HepG2 (cell line): ENCODE measurements around the gene THADA. TPM values are rescaled to one million over a fixed set of nuclear protein-coding genes. Genes with fewer than 3 reads are reported as not detected.
A peak's percentile ranks its signal among the peaks of the same experiment; 100 is the strongest.

Experiments used
- ATAC-seq: fragments of 200-7000 bp; cut with Tn5 transposase; 3 replicates; pipeline ENCODE4 v1.9.1; 2020; ENCODE audit warnings: mild to moderate bottlenecking, moderate library complexity
- BruUV-seq: library from RNA; stranded (reverse); fragments of 400-500 nt; replicated peaks from 2 replicates; lab custom pipeline; 2021; lab: Mats Ljungman, UMichigan
- CTCF ChIA-PET: fragments of 300-600 bp; formaldehyde crosslinking; extraction: SDS; loops from one replicate; lab custom pipeline; 2021; ENCODE audit warnings: low total read pairs, inconsistent platforms, low intra/inter-chr PET ratio; lab: Yijun Ruan, JAX
- POLR2A ChIA-PET: fragments of 350-600 bp; sonication (Branson Sonifier 250); formaldehyde crosslinking; loops from one replicate; lab custom pipeline; 2020; ENCODE audit warnings: antibody characterized with exemption, inconsistent platforms; lab: Yijun Ruan, JAX
- DNase-seq: peaks from one replicate; pipeline ENCODE4 v3.0.0-alpha.2; 2015; ENCODE audit warnings: low spot score
- FAIRE-seq: peaks from 3 replicates; lab custom pipeline; 2011; peaks lifted over from hg19 to GRCh38; lab: Jason Lieb, UNC
- H2AFZ ChIP-seq: one replicate; pipeline ENCODE4 v1.6.1; 2011; ENCODE audit warnings: low read length, inconsistent platforms
- H3K27ac ChIP-seq: fragments of 300-600 bp; 3 replicates; pipeline ENCODE4 v1.8.0; 2011; ENCODE audit warnings: mixed run types, mild to moderate bottlenecking, mixed read lengths, low read length, inconsistent platforms; ENCODE audit not compliant: insufficient read depth; ENCODE audit errors: extremely low read length
- H3K27me3 ChIP-seq, 2 experiments: fragments of 200-600 bp in 1 of 2; 2 replicates in 1 of 2; 3 replicates in 1 of 2; pipeline versions ENCODE4 v1.6.0 to v1.8.0; 2011; ENCODE audit warnings: low read length in 2 of 2, mild to moderate bottlenecking in 2 of 2, moderate library complexity in 2 of 2, inconsistent platforms in 1 of 2; ENCODE audit not compliant: insufficient read depth in 2 of 2, control insufficient read depth in 1 of 2
- H3K36me3 ChIP-seq, 2 experiments: fragments of 200-600 bp in 1 of 2; replicated peaks in 1 of 2; 2 replicates in 1 of 2; 3 replicates in 1 of 2; pipeline versions ENCODE4 v1.5.1 to v1.8.0; 2011; ENCODE audit warnings: low read length in 2 of 2, inconsistent platforms in 1 of 2; ENCODE audit not compliant: insufficient read depth in 2 of 2, control insufficient read depth in 1 of 2
- H3K4me1 ChIP-seq: 2 replicates; pipeline ENCODE4 v1.5.1; 2012; ENCODE audit warnings: low read length, inconsistent platforms; ENCODE audit not compliant: insufficient read depth
- H3K4me2 ChIP-seq: 2 replicates; pipeline ENCODE4 v1.6.0; 2011; ENCODE audit warnings: low read depth, low read length, inconsistent platforms
- H3K4me3 ChIP-seq, 3 experiments: fragments of 200-600 bp in 1 of 3; sonication (generic), shearing (Covaris generic) in 1 of 3; replicated peaks in 1 of 3; 2 replicates each; pipeline ENCODE4 v1.5.1; 2011 to 2016; ENCODE audit warnings: low read length in 3 of 3, inconsistent platforms in 2 of 3, low read depth in 2 of 3, mild to moderate bottlenecking in 2 of 3, control low read depth in 1 of 3, mixed read lengths in 1 of 3; ENCODE audit not compliant: insufficient read depth in 1 of 3
- H3K79me2 ChIP-seq: one replicate; pipeline ENCODE4 v1.6.1; 2011; ENCODE audit warnings: low read length, inconsistent platforms; ENCODE audit not compliant: insufficient read depth
- H3K9ac ChIP-seq: 2 replicates; pipeline ENCODE4 v1.6.0; 2011; ENCODE audit warnings: mild to moderate bottlenecking, low read depth, low read length, inconsistent platforms; ENCODE audit not compliant: insufficient read depth
- H3K9me3 ChIP-seq: 2 replicates; pipeline ENCODE4 v1.5.1; 2012; ENCODE audit warnings: mild to moderate bottlenecking, low read length
- H4K20me1 ChIP-seq: 2 replicates; pipeline ENCODE4 v1.6.0; 2011; ENCODE audit warnings: inconsistent platforms, mild to moderate bottlenecking, low read length, moderate library complexity; ENCODE audit not compliant: insufficient read depth
- CC2D1A ChIP-seq: sonication (generic); formaldehyde crosslinking; IDR thresholded peaks from 2 replicates; pipeline ENCODE4 v1.8.1; 2023; ENCODE audit warnings: mild to moderate bottlenecking, missing genetic modification reagents
- CREM ChIP-seq, 2 experiments: sonication (generic) in 1 of 2; formaldehyde crosslinking in 1 of 2; IDR thresholded peaks; 2 replicates each; pipeline versions ENCODE4 v1.4.0 to v1.6.1; 2016 to 2020; ENCODE audit warnings: antibody characterized with exemption in 1 of 2, mild to moderate bottlenecking in 1 of 2, missing genetic modification reagents in 1 of 2
- ESRRA ChIP-seq: sonication (generic); formaldehyde crosslinking; IDR thresholded peaks from 2 replicates; pipeline ENCODE4 v1.5.1; 2020; ENCODE audit warnings: mild to moderate bottlenecking, low read depth, missing genetic modification reagents
- FOXP1 ChIP-seq, 2 experiments: fragments of 450-650 bp in 1 of 2; IDR thresholded peaks; 2 replicates each; pipeline ENCODE4 v1.6.1; 2017 to 2018; ENCODE audit warnings: antibody characterized with exemption in 1 of 2
- HDAC1 ChIP-seq: sonication (generic); formaldehyde crosslinking; IDR thresholded peaks from 2 replicates; pipeline ENCODE4 v1.5.1; 2020; ENCODE audit warnings: mild to moderate bottlenecking, missing genetic modification reagents
- LBX2 ChIP-seq: sonication (generic); formaldehyde crosslinking; IDR thresholded peaks from 2 replicates; pipeline ENCODE4 v1.5.0; 2020; ENCODE audit warnings: missing genetic modification reagents, mild to moderate bottlenecking, borderline replicate concordance
- NFIC ChIP-seq: IDR thresholded peaks from 2 replicates; pipeline ENCODE4 v1.6.1; 2012; ENCODE audit warnings: mild to moderate bottlenecking, low read length, inconsistent platforms
- NR2F6 ChIP-seq, 2 experiments: IDR thresholded peaks; 2 replicates each; pipeline ENCODE4 v1.6.1; 2016; ENCODE audit warnings: antibody characterized with exemption in 1 of 2, mild to moderate bottlenecking in 1 of 2
- PRDM15 ChIP-seq: sonication (generic); formaldehyde crosslinking; IDR thresholded peaks from 2 replicates; pipeline ENCODE4 v1.4.0; 2020; ENCODE audit warnings: missing genetic modification reagents
- SOX6 ChIP-seq, 2 experiments: fragments of 450-650 bp in 1 of 2; sonication (generic) in 1 of 2; formaldehyde crosslinking in 1 of 2; IDR thresholded peaks; 2 replicates each; pipeline versions ENCODE4 v1.4.0 to v1.6.1; 2017 to 2020; ENCODE audit warnings: antibody characterized with exemption in 1 of 2, mild to moderate bottlenecking in 1 of 2, missing genetic modification reagents in 1 of 2
- ZNF180 ChIP-seq: sonication (generic); formaldehyde crosslinking; IDR thresholded peaks from 2 replicates; pipeline ENCODE4 v1.4.0; 2020; ENCODE audit warnings: low read depth, missing genetic modification reagents, borderline replicate concordance
- ZNF205 ChIP-seq: IDR thresholded peaks from 2 replicates; pipeline ENCODE4 v1.6.1; 2018; ENCODE audit warnings: missing biosample characterization, missing genetic modification reagents
- ZNF232 ChIP-seq: sonication (generic); formaldehyde crosslinking; IDR thresholded peaks from 2 replicates; pipeline ENCODE4 v1.4.0; 2020; ENCODE audit warnings: missing genetic modification reagents, borderline replicate concordance
- ZNF674 ChIP-seq: sonication (generic); formaldehyde crosslinking; IDR thresholded peaks from 2 replicates; pipeline ENCODE4 v1.5.0; 2020; ENCODE audit warnings: low read depth, mild to moderate bottlenecking, missing genetic modification reagents
- ZNF713 ChIP-seq: sonication (generic); formaldehyde crosslinking; IDR thresholded peaks from 2 replicates; pipeline ENCODE4 v1.4.0; 2020; ENCODE audit warnings: mild to moderate bottlenecking, missing genetic modification reagents
- ZNF784 ChIP-seq: sonication (generic); formaldehyde crosslinking; IDR thresholded peaks from 2 replicates; pipeline ENCODE4 v1.5.1; 2020; ENCODE audit warnings: missing genetic modification reagents, mild to moderate bottlenecking, borderline replicate concordance
- WGBS: methylation state at CpG from one replicate; pipeline ENCODE4 v1.1.6; 2017; ENCODE audit warnings: low lambda C conversion rate; 5-methylcytosine and 5-hydroxymethylcytosine counted together
- in situ Hi-C: cut with HindIII; loops from 2 replicates; pipeline ENCODE4 v1.10.0; 2017; ENCODE audit warnings: low pct_unique_long_range_greater_than_20kb; ENCODE audit not compliant: extremely low pct_ligation_motif_present
- intact Hi-C: fragments of 100-400 bp; cut with micrococcal nuclease; formaldehyde crosslinking; loops from one replicate; pipeline ENCODE4 v1.10.0; 2022; ENCODE audit not compliant: unreplicated experiment
- polyA plus RNA-seq, 8 experiments: library from polyadenylated mRNA; depleted of rRNA in 3 of 8; stranded (reverse) in 7 of 8; unstranded in 1 of 8; fragments of >200 nt; fragmentation: Illumina TruSeq in 4 of 8; extraction: Trizol in 4 of 8; gene quantifications; 2 replicates each; pipeline versions ENCODE4 v1.2.1 to v1.2.3, GENCODE V29; 2011 to 2016; ENCODE audit warnings: low read depth in 4 of 8, missing spikeins in 1 of 8, mixed read lengths in 1 of 8; ENCODE audit not compliant: insufficient read depth in 1 of 8
- total RNA-seq, 5 experiments: library from RNA; depleted of rRNA; stranded (reverse); fragments of >200 nt; fragmentation: Illumina TruSeq; extraction: Trizol; gene quantifications; 2 replicates each; pipeline ENCODE4 v1.2.3, GENCODE V29; 2016; ENCODE audit warnings: low read depth in 1 of 5
- TF ChIP-seq, protein P1 (sequence below): sonication (generic); formaldehyde crosslinking; IDR thresholded peaks from 2 replicates; pipeline ENCODE4 v1.4.0; 2020; ENCODE audit warnings: mild to moderate bottlenecking, missing genetic modification reagents

The THADA gene
- total and polyA plus RNA-seq, 2 of the 13 experiments (the other 11 are each of a cell fraction or from before 2014, with no cell fraction given): 12.7 to 21.7 TPM

DNA sequence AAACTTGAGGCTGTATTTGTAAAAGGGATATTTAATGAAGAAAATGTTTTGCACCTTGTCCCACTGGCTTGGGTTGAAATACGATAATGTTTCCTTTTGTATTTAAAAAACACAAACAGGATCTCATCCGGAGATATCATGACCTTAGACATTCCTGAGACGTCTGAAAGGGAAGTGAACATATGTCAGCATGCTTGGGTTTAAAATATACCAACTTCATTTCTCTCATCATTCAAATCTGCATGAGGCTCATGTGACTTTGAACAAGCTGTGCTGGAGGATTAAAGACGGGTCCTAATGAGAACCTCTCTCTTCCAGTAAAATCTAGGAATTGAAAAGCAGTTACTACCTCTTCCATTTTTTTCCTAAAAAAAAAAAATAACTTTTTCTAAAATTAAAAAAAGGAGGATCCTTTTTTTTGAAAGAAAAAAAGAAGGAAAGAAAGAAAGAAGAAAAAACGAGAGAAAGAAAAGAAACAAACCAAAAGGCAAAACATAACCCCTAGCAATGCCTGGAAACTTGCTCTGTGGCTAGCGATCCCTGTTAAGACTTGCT is 262.7 kb downstream of the THADA start:
- WGBS: 67% methylated on average over 6 of the region's 6 CpGs
- Histone ChIP-seq H3K4me3 (no peak overlapping the region), H3K36me3 (no peaks in the 10 kb centered on the region; a peak in 1 of 5 replicates), H4K20me1 (no peaks in the 10 kb centered on the region), H3K4me1 (peaks cover 25% of the 10 kb centered on the region), H3K79me2 (no peaks in the 10 kb centered on the region), H3K9me3 (no peaks in the 10 kb centered on the region), H2AFZ (no peak overlapping the region), H3K27ac (peak overlapping the region; percentile 28), H3K4me2 (0 out of 2 replicates have a peak overlapping the region, but pooled peaks have one; percentile 2), H3K9ac (no peak overlapping the region), H3K27me3 (no peaks in the 10 kb centered on the region)
- peak; percentile 61 for FAIRE-seq
- no TSS peak for BruUV-seq
- CTCF ChIA-PET: no interaction called here
- ATAC-seq: no peak
- DNase-seq: no peak
- in situ Hi-C loops (no loop called here), intact Hi-C loops (no loop called here)
- POLR2A ChIA-PET: interaction anchor here (0.6 to 1.5 kb wide), 5 partner anchors 15 to 201 kb away, joined by 3 to 5 read pairs (median 4); partner anchors contain the start of gene ZFP36L2
- TF ChIP-seq ZNF674 (CRISPR knock-in tag) (no peak), ZNF713 (CRISPR knock-in tag) (no peak), LBX2 (CRISPR knock-in tag) (no peak), ZNF180 (CRISPR knock-in tag) (no peak), HDAC1 (CRISPR knock-in tag) (peak; percentile 5; the same call in 1 of the 2 replicates), CREM (IDR thresholded peaks at IDR 0.05) (no peak), CREM (CRISPR knock-in tag; IDR thresholded peaks at IDR 0.05) (no peak), NFIC (peak; percentile 1; the same call in 1 of the 2 replicates), PRDM15 (CRISPR knock-in tag) (no peak), ZNF205 (CRISPR knock-in tag) (0 out of 2 replicates have a peak, but pooled peaks have one; percentile 1), ZNF784 (no peak), CC2D1A (CRISPR knock-in tag) (no peak), ZNF232 (CRISPR knock-in tag) (no peak), SOX6 (IDR thresholded peaks at IDR 0.05) (no peak), SOX6 (CRISPR knock-in tag; IDR thresholded peaks at IDR 0.05) (peak; percentile 23), FOXP1 (IDR thresholded peaks at IDR 0.05) (no peak), FOXP1 (CRISPR knock-in tag; IDR thresholded peaks at IDR 0.05) (0 out of 2 replicates have a peak, but pooled peaks have one; percentile 3), ESRRA (CRISPR knock-in tag) (no peak), NR2F6 (IDR thresholded peaks at IDR 0.05) (0 out of 2 replicates have a peak, but pooled peaks have one; percentile 2), NR2F6 (CRISPR knock-in tag; IDR thresholded peaks at IDR 0.05) (no peak)
- TF ChIP-seq, protein P1, sequence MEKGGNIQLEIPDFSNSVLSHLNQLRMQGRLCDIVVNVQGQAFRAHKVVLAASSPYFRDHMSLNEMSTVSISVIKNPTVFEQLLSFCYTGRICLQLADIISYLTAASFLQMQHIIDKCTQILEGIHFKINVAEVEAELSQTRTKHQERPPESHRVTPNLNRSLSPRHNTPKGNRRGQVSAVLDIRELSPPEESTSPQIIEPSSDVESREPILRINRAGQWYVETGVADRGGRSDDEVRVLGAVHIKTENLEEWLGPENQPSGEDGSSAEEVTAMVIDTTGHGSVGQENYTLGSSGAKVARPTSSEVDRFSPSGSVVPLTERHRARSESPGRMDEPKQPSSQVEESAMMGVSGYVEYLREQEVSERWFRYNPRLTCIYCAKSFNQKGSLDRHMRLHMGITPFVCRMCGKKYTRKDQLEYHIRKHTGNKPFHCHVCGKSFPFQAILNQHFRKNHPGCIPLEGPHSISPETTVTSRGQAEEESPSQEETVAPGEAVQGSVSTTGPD (CRISPR knock-in tag): no peak
